Mucosa of rectum (tissue), 2 donors: ENCODE results near the gene SH2D1A.
"Not testable (repeated sequence)": the region's sequence is repeated elsewhere in the genome, so short reads cannot be mapped to it uniquely, and the experiment has no call there.

Source experiments
- H3K27ac ChIP-seq, 2 donors: one replicate each; pipeline ENCODE4 v1.7.0; 2013; ENCODE audit warnings: inconsistent platforms in 2 of 2, low read depth in 2 of 2, low read length in 2 of 2
- H3K27me3 ChIP-seq, 2 donors: one replicate each; pipeline ENCODE4 v1.7.0; 2013; ENCODE audit warnings: low read length in 2 of 2; ENCODE audit not compliant: control insufficient read depth in 2 of 2, insufficient read depth in 2 of 2
- H3K36me3 ChIP-seq, 2 donors: one replicate each; pipeline ENCODE4 v1.7.0; 2013; ENCODE audit warnings: low read length in 2 of 2; ENCODE audit not compliant: control insufficient read depth in 2 of 2, insufficient read depth in 2 of 2
- H3K4me1 ChIP-seq, 2 donors: one replicate each; pipeline ENCODE4 v1.7.0; 2013; ENCODE audit warnings: low read length in 2 of 2, mild to moderate bottlenecking in 1 of 2; ENCODE audit not compliant: control insufficient read depth in 2 of 2, insufficient read depth in 2 of 2
- H3K4me3 ChIP-seq, 2 donors: one replicate each; pipeline ENCODE4 v1.7.0; 2013; ENCODE audit warnings: low read length in 2 of 2
- H3K9ac ChIP-seq, 2 donors: one replicate each; pipeline ENCODE4 v1.7.0; 2013; ENCODE audit warnings: low read length in 2 of 2, low read depth in 1 of 2, mild to moderate bottlenecking in 1 of 2
- H3K9me3 ChIP-seq, 2 donors: one replicate each; pipeline ENCODE4 v1.7.0; 2013; ENCODE audit warnings: low read length in 2 of 2; ENCODE audit not compliant: control insufficient read depth in 2 of 2
- donor health status: healthy.
- donor health status: Normal muscosa, but diverticular disease.

Gene SH2D1A

GRCh38 chrX:124346117-124346876 lies at the start of gene SH2D1A:
Gene SH2D1A (plus strand): TSS chrX:124346563. CDS start chrX:124346643, 80 bp downstream.
- Histone ChIP-seq H3K27me3 (no peaks in the 10 kb centered on the region), H3K36me3 (no peaks in the 10 kb centered on the region), H3K4me1 (no peaks in the 10 kb centered on the region), H3K9ac (no peak within 1 kb of the TSS), H3K4me3 (peak within 1 kb of the TSS in 1 of 2 donors; percentile 45), H3K9me3 (no peaks in the 10 kb centered on the region), H3K27ac (peak within 1 kb of the TSS in 1 of 2 donors; percentile 20)

GRCh38 chrX:124299323-124299722 lies 47.0 kb upstream of the SH2D1A start:
- H3K27ac ChIP-seq, H3K4me3 ChIP-seq, H3K9ac ChIP-seq, H3K9me3 ChIP-seq, H3K4me1 ChIP-seq, H3K36me3 ChIP-seq, H3K27me3 ChIP-seq: not testable (repeated sequence)

- Histone ChIP-seq H3K36me3 (no peaks in the 10 kb centered on the region), H3K9ac (no peak overlapping the region), H3K27ac (no peak overlapping the region), H3K27me3 (no peaks in the 10 kb centered on the region), H3K4me3 (no peak overlapping the region), H3K4me1 (no peaks in the 10 kb centered on the region), H3K9me3 (no peaks in the 10 kb centered on the region)
Measured at GRCh38 chrX:124300405-124300804, 46.0 kb upstream of the SH2D1A start.

- Histone ChIP-seq H3K9me3 (no peaks in the 10 kb centered on the region), H3K4me3 (no peak overlapping the region), H3K36me3 (no peaks in the 10 kb centered on the region), H3K4me1 (no peaks in the 10 kb centered on the region), H3K27ac (peak overlapping the region in 1 of 2 donors; percentile 46), H3K9ac (no peak overlapping the region), H3K27me3 (no peaks in the 10 kb centered on the region)
Measured at GRCh38 chrX:124307253-124307907, 39.0 kb upstream of the SH2D1A start.

GRCh38 chrX:124325732-124326131 lies 20.6 kb upstream of the SH2D1A start:
- no peaks in the 10 kb centered on the region for H3K27me3 ChIP-seq
- no peak overlapping the region for H3K27ac ChIP-seq
- no peaks in the 10 kb centered on the region for H3K36me3 ChIP-seq
- H3K4me1 ChIP-seq, result no peaks in the 10 kb centered on the region
- H3K9ac ChIP-seq, result no peak overlapping the region
- no peak overlapping the region for H3K4me3 ChIP-seq
- no peaks in the 10 kb centered on the region for H3K9me3 ChIP-seq

GRCh38 chrX:124328765-124329164 lies 17.6 kb upstream of the SH2D1A start:
- no peaks in the 10 kb centered on the region for H3K9me3 ChIP-seq
- no peak overlapping the region for H3K9ac ChIP-seq
- H3K36me3 ChIP-seq, result no peaks in the 10 kb centered on the region
- H3K4me1 ChIP-seq, result no peaks in the 10 kb centered on the region
- no peak overlapping the region for H3K4me3 ChIP-seq
- no peaks in the 10 kb centered on the region for H3K27me3 ChIP-seq
- H3K27ac ChIP-seq, result no peak overlapping the region

- Histone ChIP-seq H3K36me3 (no peaks in the 10 kb centered on the region), H3K27ac (no peak within 1 kb of the TSS), H3K9ac (no peak within 1 kb of the TSS), H3K4me3 (no peak within 1 kb of the TSS), H3K4me1 (no peaks in the 10 kb centered on the region), H3K9me3 (no peaks in the 10 kb centered on the region), H3K27me3 (no peaks in the 10 kb centered on the region)
Measured at GRCh38 chrX:124332481-124333424, 13.6 kb upstream of the SH2D1A start, which contains the start of gene TEX13D. Gene TEX13D (plus strand): TSS chrX:124332660. CDS start chrX:124332918, 258 bp downstream.

GRCh38 chrX:124333862-124334261 lies 12.5 kb upstream of the SH2D1A start:
- H3K4me1 ChIP-seq, result no peaks in the 10 kb centered on the region
- H3K4me3 ChIP-seq, result no peak overlapping the region
- no peaks in the 10 kb centered on the region for H3K9me3 ChIP-seq
- H3K27me3 ChIP-seq, result no peaks in the 10 kb centered on the region
- H3K9ac ChIP-seq, result no peak overlapping the region
- no peaks in the 10 kb centered on the region for H3K36me3 ChIP-seq
- no peak overlapping the region for H3K27ac ChIP-seq

GRCh38 chrX:124334555-124334954 lies 11.8 kb upstream of the SH2D1A start:
- H3K27me3 ChIP-seq, H3K9me3 ChIP-seq, H3K4me3 ChIP-seq, H3K27ac ChIP-seq, H3K9ac ChIP-seq, H3K4me1 ChIP-seq, H3K36me3 ChIP-seq: not testable (repeated sequence)

- no peaks in the 10 kb centered on the region for H3K36me3 ChIP-seq
- H3K27ac ChIP-seq, result no peak overlapping the region
- no peak overlapping the region for H3K4me3 ChIP-seq
- no peaks in the 10 kb centered on the region for H3K27me3 ChIP-seq
- no peaks in the 10 kb centered on the region for H3K4me1 ChIP-seq
- H3K9ac ChIP-seq, result no peak overlapping the region
- no peaks in the 10 kb centered on the region for H3K9me3 ChIP-seq
Measured at GRCh38 chrX:124335598-124335997, 10.8 kb upstream of the SH2D1A start.
